GM12872 (cell line): ENCODE data around the gene PRR33.

Source experiments
- CTCF ChIP-seq: IDR thresholded peaks from 3 replicates; pipeline ENCODE4 v1.5.1; 2011; ENCODE audit warnings: low read depth, mild to moderate bottlenecking, low read length, moderate library complexity; ENCODE audit not compliant: insufficient read depth

The PRR33 gene

GRCh38 chr11:1891831-1892115 lies at the start of gene PRR33:
Gene PRR33, minus strand, starts transcription at chr11:1891895. Its CDS starts 1,311 bp downstream, at chr11:1890584.
- TF ChIP-seq CTCF: no peak

- no peak for TF ChIP-seq CTCF
These were observed 47.4 kb upstream of the PRR33 start for GRCh38 chr11:1939006-1939625.

- no peak for TF ChIP-seq CTCF
These were observed 46.8 kb upstream of the PRR33 start for GRCh38 chr11:1938343-1939005.

GRCh38 chr11:1937616-1938342 lies 46.1 kb upstream of the PRR33 start:
- no peak for TF ChIP-seq CTCF

GRCh38 chr11:1936781-1937615 lies 45.3 kb upstream of the PRR33 start:
- TF ChIP-seq CTCF: no peak

- no peak for TF ChIP-seq CTCF
These were observed 44.5 kb upstream of the PRR33 start for GRCh38 chr11:1936072-1936780.
